Measurements from ENCODE around the gene HOXA9.

DNA sequence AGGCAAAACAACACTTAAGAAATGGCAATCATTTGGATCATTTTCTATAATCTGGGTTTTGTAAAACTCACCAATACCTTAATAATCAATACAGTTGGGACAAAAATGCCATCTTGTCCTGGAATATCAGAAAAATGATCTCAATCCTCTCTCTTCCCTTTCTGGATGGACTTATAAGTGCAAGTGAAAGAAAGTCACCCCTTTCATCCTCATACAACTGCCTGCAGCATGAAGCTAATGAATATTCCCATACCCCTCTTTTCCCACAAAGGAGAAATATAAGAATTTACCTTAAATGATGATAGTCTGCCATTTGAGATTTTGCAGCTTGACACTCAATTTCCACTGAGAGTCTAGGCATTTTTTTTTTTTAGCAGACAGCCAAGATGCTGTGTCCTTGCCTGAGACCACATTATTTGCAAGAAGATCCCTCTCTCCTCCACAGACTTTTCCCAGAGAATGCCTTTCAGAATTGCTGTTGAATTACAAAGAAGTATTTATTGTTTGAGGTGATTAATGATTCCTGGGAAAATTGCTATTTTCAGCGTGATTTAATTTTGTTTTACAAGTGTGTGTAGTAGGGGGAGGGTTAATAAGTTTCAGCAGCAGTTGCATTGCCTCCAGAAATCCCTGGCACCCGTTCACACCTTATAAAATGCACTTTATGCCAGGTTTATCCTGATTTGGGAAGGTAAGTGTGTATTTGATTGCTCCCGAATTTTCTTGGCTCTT, 38.6 kb downstream of the HOXA9 start:
- TF ChIP-seq BHLHE40 (IDR thresholded peaks at IDR 0.05; ENCODE audit: borderline replicate concordance in 1 of 2, low read depth in 2 of 2, low read length in 1 of 2), result no peak
- TF ChIP-seq, protein P1, sequence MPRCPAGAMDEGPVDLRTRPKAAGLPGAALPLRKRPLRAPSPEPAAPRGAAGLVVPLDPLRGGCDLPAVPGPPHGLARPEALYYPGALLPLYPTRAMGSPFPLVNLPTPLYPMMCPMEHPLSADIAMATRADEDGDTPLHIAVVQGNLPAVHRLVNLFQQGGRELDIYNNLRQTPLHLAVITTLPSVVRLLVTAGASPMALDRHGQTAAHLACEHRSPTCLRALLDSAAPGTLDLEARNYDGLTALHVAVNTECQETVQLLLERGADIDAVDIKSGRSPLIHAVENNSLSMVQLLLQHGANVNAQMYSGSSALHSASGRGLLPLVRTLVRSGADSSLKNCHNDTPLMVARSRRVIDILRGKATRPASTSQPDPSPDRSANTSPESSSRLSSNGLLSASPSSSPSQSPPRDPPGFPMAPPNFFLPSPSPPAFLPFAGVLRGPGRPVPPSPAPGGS (IDR thresholded peaks at IDR 0.05; ENCODE audit: borderline replicate concordance, insufficient read depth, low read depth, low read length, poor library complexity, severe bottlenecking), result no peak
- TF ChIP-seq, protein P2, sequence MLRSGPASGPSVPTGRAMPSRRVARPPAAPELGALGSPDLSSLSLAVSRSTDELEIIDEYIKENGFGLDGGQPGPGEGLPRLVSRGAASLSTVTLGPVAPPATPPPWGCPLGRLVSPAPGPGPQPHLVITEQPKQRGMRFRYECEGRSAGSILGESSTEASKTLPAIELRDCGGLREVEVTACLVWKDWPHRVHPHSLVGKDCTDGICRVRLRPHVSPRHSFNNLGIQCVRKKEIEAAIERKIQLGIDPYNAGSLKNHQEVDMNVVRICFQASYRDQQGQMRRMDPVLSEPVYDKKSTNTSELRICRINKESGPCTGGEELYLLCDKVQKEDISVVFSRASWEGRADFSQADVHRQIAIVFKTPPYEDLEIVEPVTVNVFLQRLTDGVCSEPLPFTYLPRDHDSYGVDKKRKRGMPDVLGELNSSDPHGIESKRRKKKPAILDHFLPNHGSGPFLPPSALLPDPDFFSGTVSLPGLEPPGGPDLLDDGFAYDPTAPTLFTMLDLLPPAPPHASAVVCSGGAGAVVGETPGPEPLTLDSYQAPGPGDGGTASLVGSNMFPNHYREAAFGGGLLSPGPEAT (IDR thresholded peaks at IDR 0.05; ENCODE audit: low read depth), result no peak
- no peak for TF ChIP-seq POLR2AphosphoS5 (IDR thresholded peaks at IDR 0.05; ENCODE audit: low read length)

Measured in GM12878 (cell line).